Measurements from ENCODE around the gene AMN. TPM values are rescaled to one million over a fixed set of nuclear protein-coding genes. Genes with fewer than 3 reads are reported as not detected.
A peak's percentile ranks its signal among the peaks of the same experiment; 100 is the strongest.

The AMN gene
- polyA plus RNA-seq, 3 donors, result 0.09 TPM; not detected in 2

- Histone ChIP-seq H3K79me2 (ENCODE audit: insufficient read depth, low read length) (no peaks in the 10 kb centered on the region), H4K20me1 (ENCODE audit: insufficient read depth, low read length) (peaks cover 42% of the 10 kb centered on the region), H3K4me2 (replicated peaks; ENCODE audit: extremely low read depth, low read length, poor library complexity, severe bottlenecking) (no peak overlapping the region), H3K4me1 (ENCODE audit: control insufficient read depth in 1 of 2, insufficient read depth in 2 of 2, low read length in 2 of 2) (no peaks in the 10 kb centered on the region), H3K27me3 (ENCODE audit: control insufficient read depth in 2 of 2, insufficient read depth in 2 of 2, low read length in 2 of 2) (no peaks in the 10 kb centered on the region), H3K36me3 (replicated peaks in 1 of 2; ENCODE audit: control insufficient read depth in 1 of 2, insufficient read depth in 2 of 2, low read length in 2 of 2) (peaks cover 27 to 62% of the 10 kb centered on the region in 2 donors), H3K4me3 (replicated peaks in 1 of 3; ENCODE audit: low read depth in 2 of 3, low read length in 3 of 3) (no peak overlapping the region), H2AFZ (ENCODE audit: insufficient read depth, low read depth, low read length, poor library complexity, severe bottlenecking) (no peak overlapping the region), H3K27ac (ENCODE audit: low read depth in 1 of 2, low read length in 2 of 2) (no peak overlapping the region), H3K9me3 (replicated peaks in 1 of 2; ENCODE audit: control insufficient read depth in 1 of 2, insufficient read depth in 1 of 2, low read length in 2 of 2) (no peaks in the 10 kb centered on the region), H3K9ac (ENCODE audit: insufficient read depth, low read length, poor library complexity, severe bottlenecking) (no peak overlapping the region)
- TF ChIP-seq CTCF (IDR thresholded peaks at IDR 0.05), result no peak
- no peak for DNase-seq
- peak overlapping the region in 1 of 7 donors; percentile 50 for H3K27ac Mint-ChIP-seq
- H3K36me3 Mint-ChIP-seq, result peaks cover 33 to 61% of the 10 kb centered on the region in 2 donors
- no peaks in the 10 kb centered on the region for H3K4me1 Mint-ChIP-seq
- peaks cover 0 to 4% (median 0%) of the 10 kb centered on the region in 7 donors for H3K9me3 Mint-ChIP-seq
- no peak overlapping the region for H3K4me3 Mint-ChIP-seq
- WGBS (ENCODE audit: insufficient coverage), result 97% methylated on average over 27 of the region's 29 CpGs
- intact Hi-C loops (cut with micrococcal nuclease), result no loop called here
- H3K27me3 Mint-ChIP-seq (ENCODE audit: low read depth in 3 of 3), result peaks cover 0 to 2% (median 0%) of the 10 kb centered on the region in 3 donors
Observed at GRCh38 chr14:102908766-102909455, 13.6 kb upstream of the AMN start.

GRCh38 chr14:102909462-102909861 lies 13.0 kb upstream of the AMN start:
- peak overlapping the region in 1 of 7 donors; percentile 26 for H3K27ac Mint-ChIP-seq

More at GRCh38 chr14:102909462-102909861, 13.0 kb upstream of the AMN start:
- H3K4me2 ChIP-seq (replicated peaks; ENCODE audit: extremely low read depth, low read length, poor library complexity, severe bottlenecking), result no peak overlapping the region
- Mint-ChIP-seq H3K27me3 (ENCODE audit: low read depth in 3 of 3) (peaks cover 0 to 2% (median 0%) of the 10 kb centered on the region in 3 donors), H3K36me3 (peaks cover 33 to 55% of the 10 kb centered on the region in 2 donors), H3K4me3 (no peak overlapping the region), H3K4me1 (no peaks in the 10 kb centered on the region), H3K9me3 (peaks cover 0 to 4% (median 0%) of the 10 kb centered on the region in 7 donors)
- H4K20me1 ChIP-seq (ENCODE audit: insufficient read depth, low read length), result peaks cover 45% of the 10 kb centered on the region
- intact Hi-C loops (cut with micrococcal nuclease), result no loop called here
- no peak overlapping the region for H3K27ac ChIP-seq (ENCODE audit: low read depth in 1 of 2, low read length in 2 of 2)
- no peaks in the 10 kb centered on the region for H3K4me1 ChIP-seq (ENCODE audit: control insufficient read depth in 1 of 2, insufficient read depth in 2 of 2, low read length in 2 of 2)
- H3K27me3 ChIP-seq (ENCODE audit: control insufficient read depth in 2 of 2, insufficient read depth in 2 of 2, low read length in 2 of 2), result no peaks in the 10 kb centered on the region
- H2AFZ ChIP-seq (ENCODE audit: insufficient read depth, low read depth, low read length, poor library complexity, severe bottlenecking), result no peak overlapping the region
- no peaks in the 10 kb centered on the region for H3K9me3 ChIP-seq (replicated peaks in 1 of 2; ENCODE audit: control insufficient read depth in 1 of 2, insufficient read depth in 1 of 2, low read length in 2 of 2)
- H3K79me2 ChIP-seq (ENCODE audit: insufficient read depth, low read length), result no peaks in the 10 kb centered on the region
- DNase-seq, result no peak
- TF ChIP-seq CTCF (IDR thresholded peaks at IDR 0.05), result no peak
- H3K4me3 ChIP-seq (replicated peaks in 1 of 3; ENCODE audit: low read depth in 2 of 3, low read length in 3 of 3), result no peak overlapping the region
- peaks cover 24 to 57% of the 10 kb centered on the region in 2 donors for H3K36me3 ChIP-seq (replicated peaks in 1 of 2; ENCODE audit: control insufficient read depth in 1 of 2, insufficient read depth in 2 of 2, low read length in 2 of 2)
- no peak overlapping the region for H3K9ac ChIP-seq (ENCODE audit: insufficient read depth, low read length, poor library complexity, severe bottlenecking)
- 89% methylated on average over 9 of the region's 10 CpGs for WGBS (ENCODE audit: insufficient coverage)

Measured in CD14-positive monocyte (primary cell).